Adrenal gland (tissue), 5 donors: Measurements from ENCODE around the gene VCAN.

ENCODE experiments used
- CTCF ChIP-seq, 6 experiments: fragments of 450-650 bp in 4 of 6; fragments of 200-600 bp in 2 of 6; sonication (generic) in 1 of 6; IDR thresholded peaks; 1 replicate in 5 of 6; 2 replicates in 1 of 6; pipeline versions ENCODE4 v1.5.1 to v1.8.0; 2016 to 2021; ENCODE audit warnings: antibody characterized with exemption in 6 of 6, mild to moderate bottlenecking in 2 of 6, moderate library complexity in 1 of 6
- POLR2A ChIP-seq, 2 donors: fragments of 450-650 bp; IDR thresholded peaks; one replicate each; pipeline ENCODE4 v1.6.1; 2017; ENCODE audit warnings: antibody characterized with exemption in 2 of 2, mild to moderate bottlenecking in 2 of 2, moderate library complexity in 1 of 2
- donor health status: DM: no; HTN: no; CAD: no.

- TF ChIP-seq CTCF (IDR thresholded peaks at IDR 0.05) (peak; percentile 59 to 89 (median 80)), POLR2A (IDR thresholded peaks at IDR 0.05) (no peak)
Observed at GRCh38 chr5:83430130-83431010, 41.2 kb upstream of the VCAN start.
